GM23338 (cell line): Measurements from ENCODE around the gene CEMIP2. TPM values are rescaled to one million over a fixed set of nuclear protein-coding genes. Genes with fewer than 3 reads are reported as not detected.
"Not testable (repeated sequence)": the region's sequence is repeated elsewhere in the genome, so short reads cannot be mapped to it uniquely, and the experiment has no call there.

Experiments
- ATAC-seq: fragments of 200-7000 bp; cut with Tn5 transposase; 3 replicates; pipeline ENCODE4 v1.9.1; 2020
- DNase-seq: peaks from one replicate; pipeline ENCODE4 v3.0.0-alpha.2; 2015; ENCODE audit warnings: low spot score
- H2AFZ ChIP-seq: fragments of 200-600 bp; sonication (generic); 2 replicates; pipeline ENCODE4 v1.8.0; 2016; ENCODE audit warnings: antibody characterized with exemption, mild to moderate bottlenecking, moderate library complexity
- H3F3A ChIP-seq: fragments of 200-600 bp; sonication (generic); replicated peaks from 2 replicates; pipeline ENCODE4 v1.8.0; 2017; ENCODE audit warnings: antibody characterized with exemption, mixed run types, low read depth
- H3K27ac ChIP-seq: fragments of 200-600 bp; sonication (generic); 2 replicates; pipeline ENCODE4 v1.6.1; 2016; ENCODE audit warnings: low read depth
- H3K27me3 ChIP-seq: fragments of 200-600 bp; sonication (generic); 2 replicates; pipeline ENCODE4 v1.8.0; 2016; ENCODE audit warnings: mild to moderate bottlenecking, mixed run types, moderate library complexity; ENCODE audit not compliant: insufficient read depth
- H3K36me3 ChIP-seq: fragments of 200-600 bp; sonication (generic); 2 replicates; pipeline ENCODE4 v1.8.0; 2016; ENCODE audit warnings: mild to moderate bottlenecking; ENCODE audit not compliant: insufficient read depth
- H3K4me1 ChIP-seq: fragments of 200-600 bp; sonication (generic); 2 replicates; pipeline ENCODE4 v1.8.0; 2016; ENCODE audit warnings: mild to moderate bottlenecking, moderate library complexity; ENCODE audit not compliant: insufficient read depth
- H3K4me2 ChIP-seq: fragments of 200-600 bp; sonication (generic); 2 replicates; pipeline ENCODE4 v1.7.1; 2017; ENCODE audit warnings: mixed run types
- H3K4me3 ChIP-seq: fragments of 200-600 bp; sonication (generic); 2 replicates; pipeline ENCODE4 v1.6.1; 2016; ENCODE audit warnings: mixed run types
- H3K79me2 ChIP-seq: fragments of 200-600 bp; sonication (generic); replicated peaks from 2 replicates; pipeline ENCODE4 v1.8.0; 2017; ENCODE audit warnings: mild to moderate bottlenecking; ENCODE audit not compliant: insufficient read depth
- H3K9me2 ChIP-seq: fragments of 200-600 bp; sonication (generic); 2 replicates; pipeline ENCODE4 v1.8.0; 2017; ENCODE audit not compliant: insufficient read depth
- H4K20me1 ChIP-seq: fragments of 200-600 bp; sonication (generic); replicated peaks from 2 replicates; pipeline ENCODE4 v1.8.0; 2017; ENCODE audit warnings: mild to moderate bottlenecking; ENCODE audit not compliant: insufficient read depth
- H3K27ac Mint-ChIP-seq: 2 replicates; pipeline ENCODE4 v1.8.0; 2020; ENCODE audit warnings: inconsistent platforms, mild to moderate bottlenecking, moderate library complexity, mixed read lengths
- H3K27me3 Mint-ChIP-seq: 3 replicates; pipeline ENCODE4 v1.8.0; 2022; ENCODE audit warnings: low read depth, mild to moderate bottlenecking, moderate library complexity, mixed read lengths, inconsistent platforms; ENCODE audit not compliant: insufficient read depth, poor library complexity
- H3K36me3 Mint-ChIP-seq: 3 replicates; pipeline ENCODE4 v1.8.0; 2021; ENCODE audit warnings: low read depth, mild to moderate bottlenecking, inconsistent platforms, moderate library complexity, mixed read lengths
- H3K4me1 Mint-ChIP-seq: 3 replicates; pipeline ENCODE4 v1.8.0; 2020; ENCODE audit warnings: mild to moderate bottlenecking, inconsistent platforms, mixed read lengths
- H3K4me3 Mint-ChIP-seq: 3 replicates; pipeline ENCODE4 v1.8.0; 2021; ENCODE audit warnings: moderate library complexity, mild to moderate bottlenecking, inconsistent platforms, mixed read lengths
- H3K9me3 Mint-ChIP-seq: 3 replicates; pipeline ENCODE4 v1.8.0; 2020; ENCODE audit warnings: moderate library complexity, mild to moderate bottlenecking, inconsistent platforms, mixed read lengths
- CREB1 ChIP-seq: fragments of 250-450 bp; sonication (Bioruptor Pico); IDR thresholded peaks from 2 replicates; pipeline ENCODE4 v1.5.0; 2020; ENCODE audit warnings: low read depth, mild to moderate bottlenecking, moderate library complexity
- EZH2 ChIP-seq: fragments of 200-600 bp; sonication (generic); IDR thresholded peaks from one replicate; pipeline ENCODE4 v1.8.0; 2017; ENCODE audit warnings: antibody characterized with exemption, mild to moderate bottlenecking, low read depth; ENCODE audit not compliant: unreplicated experiment
- EZH2phosphoT487 ChIP-seq: fragments of 200-600 bp; sonication (generic); IDR thresholded peaks from one replicate; pipeline ENCODE4 v1.8.1; 2018; ENCODE audit warnings: antibody characterized with exemption; ENCODE audit not compliant: unreplicated experiment
- JUNB ChIP-seq: IDR thresholded peaks from one replicate; pipeline ENCODE4 v1.6.1; 2016; ENCODE audit warnings: antibody characterized with exemption; ENCODE audit not compliant: unreplicated experiment
- NANOG ChIP-seq: IDR thresholded peaks from 2 replicates; pipeline ENCODE4 v1.6.1; 2016; ENCODE audit warnings: antibody characterized with exemption, borderline replicate concordance
- POLR2AphosphoS5 ChIP-seq: IDR thresholded peaks from 2 replicates; pipeline ENCODE4 v1.6.1; 2016; ENCODE audit warnings: antibody characterized with exemption, low read depth
- STAT1 ChIP-seq: IDR thresholded peaks from one replicate; pipeline ENCODE4 v1.6.1; 2016; ENCODE audit warnings: antibody characterized with exemption; ENCODE audit not compliant: unreplicated experiment
- ZNF114 ChIP-seq: fragments of 250-450 bp; sonication (Bioruptor Pico); IDR thresholded peaks from 2 replicates; pipeline ENCODE4 v1.5.0; 2020; ENCODE audit warnings: mild to moderate bottlenecking, moderate library complexity
- ZNF331 ChIP-seq: fragments of 250-450 bp; sonication (Bioruptor Pico); IDR thresholded peaks from 2 replicates; pipeline ENCODE4 v1.5.0; 2020; ENCODE audit warnings: low read depth, mild to moderate bottlenecking, moderate library complexity
- ZNF462 ChIP-seq: fragments of 250-450 bp; sonication (Bioruptor Pico); IDR thresholded peaks from 2 replicates; pipeline ENCODE4 v1.5.0; 2020; ENCODE audit warnings: mild to moderate bottlenecking, moderate library complexity
- polyA plus RNA-seq: library from polyadenylated mRNA; unstranded; fragments of >200 nt; fragmentation: Nextera tagmentation; extraction: Ambion mirVana; gene quantifications from 2 replicates; pipeline ENCODE4 v1.2.1, GENCODE V29; 2016
- total RNA-seq: library from RNA; depleted of rRNA; stranded (reverse); fragments of >200 nt; shearing (Covaris generic); gene quantifications from 2 replicates; pipeline ENCODE4 v1.2.3, GENCODE V29; 2014
- TF ChIP-seq, protein P1 (sequence below), 2 experiments: fragments of 200-600 bp in 1 of 2; sonication (generic) in 1 of 2; conservative IDR thresholded peaks; 2 replicates each; pipeline versions ENCODE4 v1.5.1 to v1.6.1; 2016 to 2017; ENCODE audit warnings: antibody characterized with exemption in 2 of 2, low read depth in 2 of 2, mild to moderate bottlenecking in 2 of 2, moderate library complexity in 1 of 2
- TF ChIP-seq, protein P2 (sequence below): IDR thresholded peaks from one replicate; pipeline ENCODE4 v1.6.1; 2018; ENCODE audit warnings: antibody characterized with exemption; ENCODE audit not compliant: unreplicated experiment

Gene CEMIP2
- total and polyA plus RNA-seq, 2 experiments from 2014 or later = 23.0 to 76.7 TPM

- H4K20me1 ChIP-seq, H3K4me3 Mint-ChIP-seq, H3K4me1 ChIP-seq, H3K27ac ChIP-seq, H3K27me3 Mint-ChIP-seq, ATAC-seq, H3K27ac Mint-ChIP-seq, H3K36me3 ChIP-seq, DNase-seq, H3K9me3 Mint-ChIP-seq, H3K27me3 ChIP-seq, H2AFZ ChIP-seq, H3F3A ChIP-seq, H3K36me3 Mint-ChIP-seq, H3K4me2 ChIP-seq, H3K4me3 ChIP-seq, H3K79me2 ChIP-seq, H3K9me2 ChIP-seq, H3K4me1 Mint-ChIP-seq: not testable (repeated sequence)
These were observed 111.0 kb downstream of the CEMIP2 start for GRCh38 chr9:71657276-71657675.

GRCh38 chr9:71656496-71656895 is 111.8 kb downstream of the CEMIP2 start:
- no peaks in the 10 kb centered on the region for H3F3A ChIP-seq
- no peaks in the 10 kb centered on the region for H3K9me2 ChIP-seq
- H3K4me2 ChIP-seq = no peak overlapping the region
- no peak overlapping the region for H3K4me3 ChIP-seq
- H3K36me3 ChIP-seq = no peaks in the 10 kb centered on the region
- peaks cover 3% of the 10 kb centered on the region for H3K27me3 Mint-ChIP-seq
- no peaks in the 10 kb centered on the region for H4K20me1 ChIP-seq
- TF ChIP-seq ZNF462 = no peak
- TF ChIP-seq EZH2 = no peak
- no peak for TF ChIP-seq JUNB
- TF ChIP-seq, protein P1, sequence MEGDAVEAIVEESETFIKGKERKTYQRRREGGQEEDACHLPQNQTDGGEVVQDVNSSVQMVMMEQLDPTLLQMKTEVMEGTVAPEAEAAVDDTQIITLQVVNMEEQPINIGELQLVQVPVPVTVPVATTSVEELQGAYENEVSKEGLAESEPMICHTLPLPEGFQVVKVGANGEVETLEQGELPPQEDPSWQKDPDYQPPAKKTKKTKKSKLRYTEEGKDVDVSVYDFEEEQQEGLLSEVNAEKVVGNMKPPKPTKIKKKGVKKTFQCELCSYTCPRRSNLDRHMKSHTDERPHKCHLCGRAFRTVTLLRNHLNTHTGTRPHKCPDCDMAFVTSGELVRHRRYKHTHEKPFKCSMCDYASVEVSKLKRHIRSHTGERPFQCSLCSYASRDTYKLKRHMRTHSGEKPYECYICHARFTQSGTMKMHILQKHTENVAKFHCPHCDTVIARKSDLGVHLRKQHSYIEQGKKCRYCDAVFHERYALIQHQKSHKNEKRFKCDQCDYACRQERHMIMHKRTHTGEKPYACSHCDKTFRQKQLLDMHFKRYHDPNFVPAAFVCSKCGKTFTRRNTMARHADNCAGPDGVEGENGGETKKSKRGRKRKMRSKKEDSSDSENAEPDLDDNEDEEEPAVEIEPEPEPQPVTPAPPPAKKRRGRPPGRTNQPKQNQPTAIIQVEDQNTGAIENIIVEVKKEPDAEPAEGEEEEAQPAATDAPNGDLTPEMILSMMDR (conservative IDR thresholded peaks at IDR 0.05; ENCODE audit: low read depth in 2 of 2) = no peak
- no peak for TF ChIP-seq POLR2AphosphoS5
- no peak for TF ChIP-seq NANOG
- no peak for TF ChIP-seq ZNF114
- no peak for TF ChIP-seq EZH2phosphoT487
- no peak for TF ChIP-seq ZNF331 (CRISPR knock-in tag)
- no peak for TF ChIP-seq CREB1 (CRISPR knock-in tag)
- TF ChIP-seq STAT1 = no peak
- TF ChIP-seq, protein P2, sequence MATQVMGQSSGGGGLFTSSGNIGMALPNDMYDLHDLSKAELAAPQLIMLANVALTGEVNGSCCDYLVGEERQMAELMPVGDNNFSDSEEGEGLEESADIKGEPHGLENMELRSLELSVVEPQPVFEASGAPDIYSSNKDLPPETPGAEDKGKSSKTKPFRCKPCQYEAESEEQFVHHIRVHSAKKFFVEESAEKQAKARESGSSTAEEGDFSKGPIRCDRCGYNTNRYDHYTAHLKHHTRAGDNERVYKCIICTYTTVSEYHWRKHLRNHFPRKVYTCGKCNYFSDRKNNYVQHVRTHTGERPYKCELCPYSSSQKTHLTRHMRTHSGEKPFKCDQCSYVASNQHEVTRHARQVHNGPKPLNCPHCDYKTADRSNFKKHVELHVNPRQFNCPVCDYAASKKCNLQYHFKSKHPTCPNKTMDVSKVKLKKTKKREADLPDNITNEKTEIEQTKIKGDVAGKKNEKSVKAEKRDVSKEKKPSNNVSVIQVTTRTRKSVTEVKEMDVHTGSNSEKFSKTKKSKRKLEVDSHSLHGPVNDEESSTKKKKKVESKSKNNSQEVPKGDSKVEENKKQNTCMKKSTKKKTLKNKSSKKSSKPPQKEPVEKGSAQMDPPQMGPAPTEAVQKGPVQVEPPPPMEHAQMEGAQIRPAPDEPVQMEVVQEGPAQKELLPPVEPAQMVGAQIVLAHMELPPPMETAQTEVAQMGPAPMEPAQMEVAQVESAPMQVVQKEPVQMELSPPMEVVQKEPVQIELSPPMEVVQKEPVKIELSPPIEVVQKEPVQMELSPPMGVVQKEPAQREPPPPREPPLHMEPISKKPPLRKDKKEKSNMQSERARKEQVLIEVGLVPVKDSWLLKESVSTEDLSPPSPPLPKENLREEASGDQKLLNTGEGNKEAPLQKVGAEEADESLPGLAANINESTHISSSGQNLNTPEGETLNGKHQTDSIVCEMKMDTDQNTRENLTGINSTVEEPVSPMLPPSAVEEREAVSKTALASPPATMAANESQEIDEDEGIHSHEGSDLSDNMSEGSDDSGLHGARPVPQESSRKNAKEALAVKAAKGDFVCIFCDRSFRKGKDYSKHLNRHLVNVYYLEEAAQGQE = no peak
- no peaks in the 10 kb centered on the region for H3K4me1 ChIP-seq
- H3K4me3 Mint-ChIP-seq = no peak overlapping the region
- no peaks in the 10 kb centered on the region for H3K27me3 ChIP-seq
- no peaks in the 10 kb centered on the region; the same call in 2 of the 3 replicates for H3K4me1 Mint-ChIP-seq
- H3K79me2 ChIP-seq = no peaks in the 10 kb centered on the region
- no peak for DNase-seq
- no peaks in the 10 kb centered on the region; the same call in 2 of the 3 replicates for H3K36me3 Mint-ChIP-seq
- H2AFZ ChIP-seq = no peak overlapping the region
- ATAC-seq = no peak
- no peak overlapping the region for H3K27ac ChIP-seq
- H3K27ac Mint-ChIP-seq = no peak overlapping the region
- H3K9me3 Mint-ChIP-seq = no peaks in the 10 kb centered on the region
